ENCODE measurements around the gene SNF8.

Gene SNF8

DNA sequence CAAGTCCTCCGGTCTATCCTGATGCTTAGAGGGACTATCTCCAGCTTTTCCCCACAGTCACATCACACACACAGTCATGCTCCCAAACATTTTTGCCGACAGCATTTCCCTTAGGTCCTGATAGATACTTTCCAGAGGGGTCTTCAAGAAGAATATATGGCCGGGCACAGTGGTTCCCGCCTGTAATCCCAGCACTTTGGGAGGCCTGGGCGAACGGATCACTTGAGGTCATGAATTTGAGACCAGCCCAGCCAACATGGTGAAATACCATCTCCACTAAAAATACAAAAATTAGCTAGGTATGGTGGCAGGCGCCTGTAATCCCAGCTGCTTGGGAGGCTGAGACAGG is 28.1 kb upstream of the SNF8 start:
- Histone ChIP-seq H3K9me3 (ENCODE audit: insufficient read depth, low read length) (no peaks in the 10 kb centered on the region), H3K27ac (ENCODE audit: low read depth, low read length) (no peak overlapping the region), H4K20me1 (ENCODE audit: low read depth, low read length) (no peaks in the 10 kb centered on the region), H3K27me3 (ENCODE audit: low read length) (no peaks in the 10 kb centered on the region), H3K4me3 (ENCODE audit: insufficient read depth, low read length, poor library complexity, severe bottlenecking) (no peak overlapping the region), H2AFZ (ENCODE audit: low read depth, low read length, severe bottlenecking) (no peak overlapping the region), H3K79me2 (ENCODE audit: insufficient read depth, low read length) (no peaks in the 10 kb centered on the region), H3K4me2 (ENCODE audit: low read depth, low read length, poor library complexity, severe bottlenecking) (no peak overlapping the region), H3K36me3 (ENCODE audit: low read length) (no peaks in the 10 kb centered on the region), H3K9me2 (replicated peaks; ENCODE audit: insufficient read depth, low read length) (no peaks in the 10 kb centered on the region), H3K9ac (ENCODE audit: low read length) (no peak overlapping the region), H3F3A (ENCODE audit: insufficient read depth) (no peaks in the 10 kb centered on the region)
- TF ChIP-seq, protein P1, sequence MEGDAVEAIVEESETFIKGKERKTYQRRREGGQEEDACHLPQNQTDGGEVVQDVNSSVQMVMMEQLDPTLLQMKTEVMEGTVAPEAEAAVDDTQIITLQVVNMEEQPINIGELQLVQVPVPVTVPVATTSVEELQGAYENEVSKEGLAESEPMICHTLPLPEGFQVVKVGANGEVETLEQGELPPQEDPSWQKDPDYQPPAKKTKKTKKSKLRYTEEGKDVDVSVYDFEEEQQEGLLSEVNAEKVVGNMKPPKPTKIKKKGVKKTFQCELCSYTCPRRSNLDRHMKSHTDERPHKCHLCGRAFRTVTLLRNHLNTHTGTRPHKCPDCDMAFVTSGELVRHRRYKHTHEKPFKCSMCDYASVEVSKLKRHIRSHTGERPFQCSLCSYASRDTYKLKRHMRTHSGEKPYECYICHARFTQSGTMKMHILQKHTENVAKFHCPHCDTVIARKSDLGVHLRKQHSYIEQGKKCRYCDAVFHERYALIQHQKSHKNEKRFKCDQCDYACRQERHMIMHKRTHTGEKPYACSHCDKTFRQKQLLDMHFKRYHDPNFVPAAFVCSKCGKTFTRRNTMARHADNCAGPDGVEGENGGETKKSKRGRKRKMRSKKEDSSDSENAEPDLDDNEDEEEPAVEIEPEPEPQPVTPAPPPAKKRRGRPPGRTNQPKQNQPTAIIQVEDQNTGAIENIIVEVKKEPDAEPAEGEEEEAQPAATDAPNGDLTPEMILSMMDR (IDR thresholded peaks at IDR 0.05; ENCODE audit: insufficient read depth, low read length, poor library complexity, severe bottlenecking): no peak
- no peak for TF ChIP-seq EZH2phosphoT487 (conservative IDR thresholded peaks at IDR 0.05; ENCODE audit: low read length)

DNA sequence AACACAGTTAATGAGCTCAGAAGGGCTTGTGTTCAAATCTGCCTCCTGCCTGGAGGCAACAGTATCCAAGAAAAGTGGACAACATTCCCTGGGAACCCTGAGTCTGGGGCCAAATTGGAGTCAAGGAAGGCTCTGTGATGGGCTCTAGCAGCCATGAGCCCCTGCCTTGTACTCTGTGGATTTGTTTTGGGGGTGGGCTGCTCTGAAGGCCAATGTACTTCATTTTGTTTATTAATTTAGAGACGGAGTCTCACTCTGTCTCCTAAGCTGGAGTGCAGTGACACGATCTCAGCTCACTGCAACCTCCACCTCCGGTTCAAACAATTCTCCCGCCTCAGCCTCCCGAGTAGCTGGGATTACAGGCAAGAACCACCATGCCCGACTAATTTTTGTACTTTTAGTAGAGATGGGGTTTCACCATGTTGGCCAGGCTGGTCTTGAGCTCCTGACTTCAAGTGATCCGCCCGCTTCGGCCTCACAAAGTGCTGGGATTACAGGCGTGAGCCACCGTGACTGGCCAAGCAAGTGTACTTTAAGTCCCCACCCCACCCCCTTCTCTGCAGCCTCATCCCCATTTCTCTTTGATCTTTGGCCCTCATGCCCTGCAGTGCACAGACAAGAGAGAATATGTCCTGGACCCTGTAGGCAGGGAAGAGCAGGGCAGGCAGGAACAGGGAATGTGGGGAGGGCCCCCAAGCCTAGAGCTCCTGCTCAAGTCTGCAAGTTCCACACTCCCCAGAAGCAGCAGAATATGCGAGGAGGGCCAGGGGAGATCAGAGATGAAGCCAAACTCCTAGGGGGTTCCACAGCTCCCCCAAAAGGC is 26.4 kb upstream of the SNF8 start:
- H3K36me3 ChIP-seq (ENCODE audit: low read length): no peaks in the 10 kb centered on the region
- H3K79me2 ChIP-seq (ENCODE audit: insufficient read depth, low read length): no peaks in the 10 kb centered on the region
- H4K20me1 ChIP-seq (ENCODE audit: low read depth, low read length): no peaks in the 10 kb centered on the region
- no peak overlapping the region for H3K4me2 ChIP-seq (ENCODE audit: low read depth, low read length, poor library complexity, severe bottlenecking)
- TF ChIP-seq, protein P1 (IDR thresholded peaks at IDR 0.05; ENCODE audit: insufficient read depth, low read length, poor library complexity, severe bottlenecking): no peak
- no peak for TF ChIP-seq EZH2phosphoT487 (conservative IDR thresholded peaks at IDR 0.05; ENCODE audit: low read length)
- H3K9me2 ChIP-seq (replicated peaks; ENCODE audit: insufficient read depth, low read length): no peaks in the 10 kb centered on the region
- H3K27ac ChIP-seq (ENCODE audit: low read depth, low read length): no peak overlapping the region
- no peaks in the 10 kb centered on the region for H3F3A ChIP-seq (ENCODE audit: insufficient read depth)
- no peak overlapping the region for H3K4me3 ChIP-seq (ENCODE audit: insufficient read depth, low read length, poor library complexity, severe bottlenecking)
- no peaks in the 10 kb centered on the region for H3K27me3 ChIP-seq (ENCODE audit: low read length)
- H3K9me3 ChIP-seq (ENCODE audit: insufficient read depth, low read length): no peaks in the 10 kb centered on the region
- no peak overlapping the region for H3K9ac ChIP-seq (ENCODE audit: low read length)
- H2AFZ ChIP-seq (ENCODE audit: low read depth, low read length, severe bottlenecking): no peak overlapping the region

DNA sequence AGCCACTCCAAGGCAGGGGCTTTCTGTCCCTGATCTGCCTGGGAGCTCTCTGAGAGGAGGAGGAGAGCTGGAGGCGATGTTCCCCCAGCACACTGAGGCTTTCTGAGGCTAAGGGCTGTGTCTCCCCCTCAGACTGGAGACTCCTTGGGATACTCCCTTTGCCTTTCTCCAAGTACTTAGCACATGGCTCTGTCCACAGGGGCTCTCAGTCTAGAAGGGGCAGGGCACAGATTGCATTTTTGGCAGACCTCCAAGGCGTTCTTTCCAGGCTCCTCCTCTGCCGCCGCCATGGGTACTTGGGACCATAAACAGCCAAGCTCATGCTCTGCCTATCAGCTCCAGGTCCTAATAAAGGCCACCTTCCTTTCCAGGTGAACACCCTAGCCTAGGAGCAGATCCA is 25.6 kb upstream of the SNF8 start:
- Histone ChIP-seq H3K79me2 (ENCODE audit: insufficient read depth, low read length) (no peaks in the 10 kb centered on the region), H3K4me2 (ENCODE audit: low read depth, low read length, poor library complexity, severe bottlenecking) (no peak overlapping the region), H2AFZ (ENCODE audit: low read depth, low read length, severe bottlenecking) (no peak overlapping the region), H3F3A (ENCODE audit: insufficient read depth) (no peaks in the 10 kb centered on the region), H3K27me3 (ENCODE audit: low read length) (no peaks in the 10 kb centered on the region), H3K4me3 (ENCODE audit: insufficient read depth, low read length, poor library complexity, severe bottlenecking) (no peak overlapping the region), H3K27ac (ENCODE audit: low read depth, low read length) (no peak overlapping the region), H3K9me2 (replicated peaks; ENCODE audit: insufficient read depth, low read length) (no peaks in the 10 kb centered on the region), H4K20me1 (ENCODE audit: low read depth, low read length) (no peaks in the 10 kb centered on the region), H3K9ac (ENCODE audit: low read length) (no peak overlapping the region), H3K36me3 (ENCODE audit: low read length) (no peaks in the 10 kb centered on the region), H3K9me3 (ENCODE audit: insufficient read depth, low read length) (no peaks in the 10 kb centered on the region)
- TF ChIP-seq, protein P1 (IDR thresholded peaks at IDR 0.05; ENCODE audit: insufficient read depth, low read length, poor library complexity, severe bottlenecking): no peak
- no peak for TF ChIP-seq EZH2phosphoT487 (conservative IDR thresholded peaks at IDR 0.05; ENCODE audit: low read length)
